Measurements from ENCODE around the gene OR51A7.
"Not testable (repeated sequence)": the region's sequence is repeated elsewhere in the genome, so short reads cannot be mapped to it uniquely, and the experiment has no call there.

Gene OR51A7

DNA sequence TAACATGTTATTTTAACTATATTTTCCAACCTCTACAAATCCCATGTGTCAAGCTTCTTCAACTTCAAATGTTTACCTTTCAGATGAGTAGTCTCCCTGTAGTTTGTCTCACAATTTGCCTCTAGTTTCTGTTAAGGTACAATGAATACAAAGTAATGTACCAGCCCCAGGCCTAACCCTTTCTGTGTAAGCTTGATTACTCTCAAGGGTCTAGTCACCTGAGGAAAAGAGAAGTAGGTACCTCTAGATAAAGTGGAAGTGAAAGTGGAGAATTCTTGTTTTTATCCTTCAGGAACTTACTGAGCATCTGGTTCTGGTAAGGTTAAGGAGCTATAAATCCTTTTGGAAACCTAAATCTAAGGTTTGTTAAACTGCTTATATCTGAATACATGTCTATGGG, at the start of gene OR51A7:
Gene OR51A7 (plus strand): TSS at position 300 of the 400 bp plus-strand sequence. CDS start 3,587 bp downstream, outside the sequence.
- FAIRE-seq, result no peak

DNA sequence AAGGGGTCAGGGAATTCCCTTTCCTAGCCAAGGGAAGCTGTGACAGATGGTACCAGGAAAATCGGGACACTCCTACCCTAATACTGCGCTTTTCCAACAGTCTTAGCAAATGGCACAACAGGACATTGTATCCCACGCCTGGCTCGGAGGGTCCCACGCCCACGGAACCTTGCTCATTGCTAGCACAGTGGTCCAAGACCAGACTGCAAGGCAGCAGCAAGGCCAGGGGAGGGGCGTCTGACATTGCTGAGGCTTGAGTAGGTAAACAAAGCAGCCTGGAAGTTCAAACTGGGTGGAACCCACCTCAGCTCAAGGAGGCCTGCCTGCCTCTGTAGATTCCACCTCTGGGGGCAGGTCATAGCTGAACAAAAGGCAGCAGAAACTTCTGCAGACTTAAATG, 49.3 kb upstream of the OR51A7 start:
- DNase-seq (ENCODE audit: extremely low spot score, insufficient read length, low read depth); FAIRE-seq: not testable (repeated sequence)

More for the DNA sequence above, at the start of gene OR51A7:
- DNase-seq (ENCODE audit: extremely low spot score, insufficient read length, low read depth), result no peak

- DNase-seq (ENCODE audit: extremely low spot score, insufficient read length, low read depth) (no peak), FAIRE-seq (no peak)
Measured at GRCh38 chr11:4862447-4863236, 40.9 kb upstream of the OR51A7 start.

DNA sequence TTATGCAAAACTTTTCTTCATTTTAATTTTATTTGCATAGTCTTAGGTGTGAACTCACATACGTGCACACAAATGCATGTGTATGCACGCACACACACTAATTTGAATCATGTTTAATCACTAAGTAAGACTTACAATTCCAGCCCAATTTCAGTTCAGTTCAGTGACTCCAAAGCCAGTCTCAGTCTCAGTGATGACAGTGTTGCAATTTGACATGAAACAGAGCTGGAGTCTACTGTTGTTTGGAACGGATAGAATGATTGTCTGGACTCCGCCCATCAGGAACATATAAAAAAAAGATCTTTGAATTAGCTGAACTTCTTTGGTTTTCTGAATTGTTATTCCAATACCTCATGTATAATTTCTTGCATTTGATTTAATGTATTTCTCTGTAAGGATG, 39.7 kb upstream of the OR51A7 start:
- no peak for FAIRE-seq

GRCh38 chr11:4865855-4866254, 37.7 kb upstream of the OR51A7 start:
- FAIRE-seq (no peak), DNase-seq (ENCODE audit: extremely low spot score, insufficient read length, low read depth) (no peak)

More for the DNA sequence above, 39.7 kb upstream of the OR51A7 start:
- DNase-seq (ENCODE audit: extremely low spot score, insufficient read length, low read depth), result no peak

GRCh38 chr11:4881188-4881587, 22.4 kb upstream of the OR51A7 start:
- DNase-seq (ENCODE audit: extremely low spot score, insufficient read length, low read depth) (no peak), FAIRE-seq (no peak)

GRCh38 chr11:4881860-4882500, 21.6 kb upstream of the OR51A7 start, which contains the start of gene OR51T1:
Gene OR51T1, plus strand, starts transcription at chr11:4881900. Its CDS starts 0 bp downstream, at chr11:4881900.
- FAIRE-seq, result no peak
- no peak for DNase-seq (ENCODE audit: extremely low spot score, insufficient read length, low read depth)

- FAIRE-seq (no peak), DNase-seq (ENCODE audit: extremely low spot score, insufficient read length, low read depth) (no peak)
Measured at GRCh38 chr11:4882543-4882942, 21.0 kb upstream of the OR51A7 start.

DNA sequence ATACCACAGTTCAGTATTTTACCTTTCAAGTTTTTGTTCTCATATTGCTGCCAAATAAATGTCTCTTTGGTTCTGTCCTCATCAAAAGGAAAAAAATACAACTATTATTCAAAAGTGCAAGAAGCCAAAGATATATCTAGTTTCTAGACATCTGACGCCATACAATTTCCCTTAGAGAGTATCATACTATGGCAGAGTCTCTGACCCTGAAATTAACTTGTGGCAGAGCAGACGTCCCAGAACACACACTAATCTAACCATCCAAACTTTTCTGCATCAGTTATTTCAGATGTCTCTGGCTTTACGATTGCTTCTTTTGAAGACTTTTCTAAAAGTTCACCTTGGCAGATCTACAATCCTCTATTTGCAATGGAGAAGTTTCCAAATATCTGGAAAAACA, 19.2 kb upstream of the OR51A7 start:
- no peak for FAIRE-seq

GRCh38 chr11:4886186-4886585, 17.4 kb upstream of the OR51A7 start:
- FAIRE-seq (no peak), DNase-seq (ENCODE audit: extremely low spot score, insufficient read length, low read depth) (no peak)

More for the DNA sequence above, 19.2 kb upstream of the OR51A7 start:
- DNase-seq (ENCODE audit: extremely low spot score, insufficient read length, low read depth), result no peak

DNA sequence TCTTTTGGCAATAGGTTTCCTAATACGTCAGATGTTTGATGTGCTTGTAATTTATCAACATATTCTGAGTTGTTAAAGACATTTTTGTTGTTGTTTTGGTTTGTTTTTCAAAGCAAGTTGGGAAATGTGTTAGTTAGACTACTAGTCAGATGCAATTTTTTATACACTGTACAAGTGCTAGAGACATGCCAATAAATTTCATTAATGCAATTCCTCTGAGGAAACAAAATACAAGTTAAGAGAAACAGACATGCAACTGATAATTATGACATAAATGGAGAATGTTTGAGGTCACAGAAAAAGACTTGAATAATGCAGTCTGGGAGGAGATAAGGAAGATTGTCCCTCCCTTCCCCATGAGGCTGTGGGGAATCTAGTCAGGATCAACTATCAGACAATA, 16.0 kb upstream of the OR51A7 start:
- FAIRE-seq, result no peak
- no peak for DNase-seq (ENCODE audit: extremely low spot score, insufficient read length, low read depth)

- no peak for DNase-seq (ENCODE audit: extremely low spot score, insufficient read length, low read depth)
- FAIRE-seq, result no peak
Measured at GRCh38 chr11:4890279-4890678, 13.3 kb upstream of the OR51A7 start.

DNA sequence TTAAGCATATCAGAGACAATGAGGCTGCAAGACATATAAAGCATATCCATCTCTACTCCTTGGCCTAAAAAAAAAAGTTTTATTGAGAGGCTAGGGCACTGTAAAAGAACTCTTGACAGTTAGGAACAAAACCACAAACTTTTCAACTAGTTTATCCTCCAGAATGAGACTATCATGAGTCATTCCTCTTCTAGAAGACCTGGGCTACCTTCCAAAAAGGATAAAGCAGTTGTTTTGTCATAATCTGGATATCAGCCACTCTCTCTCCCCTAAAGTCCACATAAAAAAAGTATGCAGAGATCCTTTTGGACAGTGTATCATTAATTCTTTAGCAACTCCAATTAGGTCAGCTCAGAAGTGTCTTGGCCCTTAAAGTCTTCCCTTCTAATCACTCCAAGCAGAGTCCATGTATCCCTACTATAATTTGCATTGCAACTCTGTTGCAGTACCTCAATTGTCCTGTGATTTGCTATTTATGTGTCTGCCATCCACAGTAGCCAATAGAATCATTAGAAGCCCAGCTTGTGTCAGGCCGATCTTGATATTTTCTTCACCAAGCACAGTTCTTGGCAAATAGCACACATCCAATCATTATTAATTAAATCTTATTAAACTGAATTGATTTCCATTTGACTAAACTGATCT, 11.5 kb upstream of the OR51A7 start:
- no peak for FAIRE-seq

DNA sequence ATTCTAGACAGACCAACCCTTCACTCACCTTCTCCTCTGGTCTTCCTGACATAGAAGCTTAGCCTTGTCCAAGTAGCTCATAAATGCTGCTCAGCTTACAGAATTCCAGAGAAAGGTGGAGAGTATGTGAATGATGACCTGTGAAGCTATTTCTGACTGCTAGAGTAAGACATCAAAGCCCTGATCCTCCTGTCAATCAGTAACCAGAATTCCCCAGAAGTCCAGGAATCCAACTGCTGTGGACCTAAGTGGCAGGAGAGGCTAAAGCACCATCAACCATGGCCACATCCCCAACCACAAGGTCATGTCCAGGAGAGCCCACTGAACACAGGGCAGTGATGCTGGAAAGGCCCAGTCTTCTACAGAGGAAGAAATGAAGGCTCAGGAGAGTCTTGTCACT, 13.0 kb downstream of the OR51A7 start:
- FAIRE-seq (no peak), DNase-seq (ENCODE audit: extremely low spot score, insufficient read length, low read depth) (no peak)

More for the DNA sequence above, 11.5 kb upstream of the OR51A7 start:
- no peak for DNase-seq (ENCODE audit: extremely low spot score, insufficient read length, low read depth)

- DNase-seq (ENCODE audit: extremely low spot score, insufficient read length, low read depth), result no peak
- FAIRE-seq, result no peak
Measured at GRCh38 chr11:4919250-4919649, 15.7 kb downstream of the OR51A7 start, which contains the start of gene OR51G2. Gene OR51G2, minus strand, starts transcription at chr11:4919350. Its CDS starts 3,687 bp downstream, at chr11:4915663.

DNA sequence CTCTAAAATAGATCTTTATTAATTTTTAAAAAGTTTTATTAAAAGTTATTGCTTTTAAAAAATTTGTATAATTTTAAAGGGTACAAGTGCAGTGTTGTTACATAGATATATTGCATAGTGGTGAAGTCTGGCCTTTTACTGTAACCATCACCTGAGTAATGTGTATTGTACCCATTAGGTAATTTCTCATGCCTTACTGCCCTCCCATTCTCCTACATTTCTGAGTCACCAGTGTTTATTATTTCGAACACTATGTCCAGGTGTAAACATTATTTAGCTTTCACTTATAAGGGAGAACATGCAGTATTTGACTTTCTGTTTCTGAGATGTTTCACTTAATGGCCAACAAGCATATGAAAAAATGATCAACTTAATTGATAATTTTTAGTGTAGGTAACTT, 18.2 kb downstream of the OR51A7 start:
- no peak for FAIRE-seq
- DNase-seq (ENCODE audit: extremely low spot score, insufficient read length, low read depth), result no peak

DNA sequence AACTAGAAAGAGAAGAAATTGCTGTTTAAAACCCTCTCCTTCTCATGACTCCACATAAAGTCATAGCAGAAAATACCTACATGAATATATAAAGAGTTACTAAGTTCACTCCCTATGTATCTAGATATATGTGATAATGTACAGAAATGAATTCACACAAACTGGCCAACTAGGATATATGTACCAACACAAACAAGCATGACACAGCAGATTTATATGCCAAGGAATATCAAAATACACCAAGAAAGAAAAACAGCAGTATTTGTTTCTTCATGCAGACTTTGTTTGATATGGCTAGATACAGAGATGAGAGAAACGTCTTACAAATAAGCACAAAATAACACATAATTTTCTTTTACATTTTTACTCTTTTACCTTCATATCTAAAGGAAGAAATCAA, 18.7 kb downstream of the OR51A7 start:
- no peak for FAIRE-seq
- no peak for DNase-seq (ENCODE audit: extremely low spot score, insufficient read length, low read depth)

GRCh38 chr11:4924239-4924638, 20.7 kb downstream of the OR51A7 start, which contains the start of gene OR51G1:
Gene OR51G1, minus strand, starts transcription at chr11:4924339. Its CDS starts 0 bp downstream, at chr11:4924339.
- no peak for DNase-seq (ENCODE audit: extremely low spot score, insufficient read length, low read depth)
- FAIRE-seq, result no peak

GRCh38 chr11:4926608-4927007, 23.0 kb downstream of the OR51A7 start:
- no peak for FAIRE-seq
- no peak for DNase-seq (ENCODE audit: extremely low spot score, insufficient read length, low read depth)

DNA sequence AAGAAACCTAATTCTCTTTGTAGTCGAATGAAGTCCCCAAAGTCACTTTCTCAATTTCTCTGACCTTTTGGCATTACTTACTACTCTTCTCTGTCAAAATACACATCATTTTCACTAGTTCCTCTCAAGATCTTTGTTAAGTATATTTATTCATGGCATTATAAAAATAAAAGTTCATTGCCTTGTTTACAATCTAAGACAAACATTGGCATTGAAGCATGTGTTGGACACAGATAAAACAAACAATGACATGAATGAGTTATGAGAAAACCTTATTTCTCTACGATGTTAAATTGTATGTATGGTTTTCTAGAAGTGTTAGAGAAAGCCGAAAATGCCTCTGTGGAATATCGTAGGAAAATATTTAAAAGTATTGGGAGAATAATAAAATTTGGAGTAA, 29.2 kb downstream of the OR51A7 start:
- DNase-seq (ENCODE audit: extremely low spot score, insufficient read length, low read depth), result no peak
- no peak for FAIRE-seq

DNA sequence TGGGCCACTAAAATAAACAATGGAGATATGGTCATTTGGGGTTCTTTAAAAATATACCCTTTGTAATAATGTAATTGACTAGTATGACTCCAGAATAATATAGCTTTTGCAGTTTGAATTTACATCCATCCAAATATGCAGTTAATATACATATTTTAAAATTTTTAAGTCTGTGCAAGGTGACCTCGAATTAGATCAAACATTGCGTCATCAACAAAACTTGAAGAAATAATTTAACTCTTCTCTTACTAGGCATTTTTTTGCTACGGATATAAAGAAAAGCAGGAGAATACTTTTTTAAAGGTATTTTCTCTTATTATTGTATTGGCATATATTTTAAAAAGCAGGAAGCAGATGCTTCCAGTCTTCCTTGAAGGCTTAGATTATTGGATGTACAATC, 33.2 kb downstream of the OR51A7 start:
- no peak for FAIRE-seq
- no peak for DNase-seq (ENCODE audit: extremely low spot score, insufficient read length, low read depth)

All from GM18507 (cell line).